ENCODE results near the gene ZNF75A. TPM values are rescaled to one million over a fixed set of nuclear protein-coding genes. Genes with fewer than 3 reads are reported as not detected.
A peak's percentile ranks its signal among the peaks of the same experiment; 100 is the strongest.

The ZNF75A gene
- total RNA-seq: 10 to 100 TPM; 37.9 to 42.0 TPM
- 22.7 TPM for polyA plus RNA-seq

- Histone ChIP-seq H3K9me3 (ENCODE audit: low read length) (peaks cover 20% of the 10 kb centered on the region), H3K4me1 (ENCODE audit: insufficient read depth, low read length) (peaks cover 18% of the 10 kb centered on the region), H3K4me3 (ENCODE audit: low read length) (peak within 1 kb of the TSS; percentile 72), H3K36me3 (ENCODE audit: insufficient read depth, low read length) (peaks cover 14% of the 10 kb centered on the region), H3K27ac (ENCODE audit: low read depth, low read length) (peak within 1 kb of the TSS; percentile 82), H3K27me3 (ENCODE audit: insufficient read depth, low read length, poor library complexity, severe bottlenecking) (no peaks in the 10 kb centered on the region)
- peaks cover 21 to 58% (median 50%) of the 10 kb centered on the region in 3 donors for H3K36me3 Mint-ChIP-seq
- peak; percentile 68 to 90 (median 83) for DNase-seq
- H3K4me1 Mint-ChIP-seq: peaks cover 16 to 38% (median 24%) of the 10 kb centered on the region in 3 donors
- CTCF ChIA-PET: interaction anchor here (0.9 to 1.8 kb wide), 5 partner anchors 12 to 95 kb away, joined by 3 to 6 read pairs (median 3); partner anchors contain the start of genes ZNF174, ZNF263 and ZSCAN32
- POLR2A ChIA-PET: interaction anchor here (0.6 to 3.0 kb wide), 10 partner anchors 11 to 455 kb away, joined by 3 to 21 read pairs (median 4); partner anchors contain the start of genes CLUAP1, ZNF174, ZNF263 and ZSCAN32
- peaks cover 17 to 53% (median 47%) of the 10 kb centered on the region in 5 donors for H3K9me3 Mint-ChIP-seq
- no peaks in the 10 kb centered on the region for H3K27me3 Mint-ChIP-seq
- H3K27ac Mint-ChIP-seq: peak within 1 kb of the TSS; percentile 63 to 90 (median 86)
- peak within 1 kb of the TSS; percentile 79 to 93 (median 85) for H3K4me3 Mint-ChIP-seq
Observed at GRCh38 chr16:3305109-3306068, at the start of gene ZNF75A, which contains the start of gene TIGD7. Gene ZNF75A (plus strand): TSS chr16:3305497. CDS start chr16:3308429, 2,932 bp downstream. Gene TIGD7 (minus strand): TSS chr16:3305430. CDS start chr16:3300614, 4,816 bp downstream.

- Histone ChIP-seq H3K36me3 (ENCODE audit: insufficient read depth, low read length) (no peaks in the 10 kb centered on the region), H3K27ac (ENCODE audit: low read depth, low read length) (no peak within 1 kb of the TSS), H3K27me3 (ENCODE audit: insufficient read depth, low read length, poor library complexity, severe bottlenecking) (no peaks in the 10 kb centered on the region), H3K4me1 (ENCODE audit: insufficient read depth, low read length) (no peaks in the 10 kb centered on the region), H3K9me3 (ENCODE audit: low read length) (no peaks in the 10 kb centered on the region), H3K4me3 (ENCODE audit: low read length) (no peak within 1 kb of the TSS)
- H3K9me3 Mint-ChIP-seq: no peaks in the 10 kb centered on the region
- H3K27me3 Mint-ChIP-seq: peaks cover 2 to 11% of the 10 kb centered on the region in 2 donors
- peak within 1 kb of the TSS in 1 of 7 donors; percentile 15 for H3K4me3 Mint-ChIP-seq
- no peaks in the 10 kb centered on the region for H3K36me3 Mint-ChIP-seq
- ChIA-PET POLR2A (no interaction called here), CTCF (no interaction called here)
- DNase-seq: no peak
- H3K4me1 Mint-ChIP-seq: no peaks in the 10 kb centered on the region
- H3K27ac Mint-ChIP-seq: peak within 1 kb of the TSS in 1 of 8 donors; percentile 38
Observed at GRCh38 chr16:3256146-3256865, 49.0 kb upstream of the ZNF75A start, which contains the start of gene MEFV. Gene MEFV (minus strand): TSS chr16:3256633. CDS start chr16:3256587, 46 bp downstream.

GRCh38 chr16:3256866-3257465, 48.3 kb upstream of the ZNF75A start:
- no peak overlapping the region for H3K4me3 Mint-ChIP-seq
- H3K4me3 ChIP-seq (ENCODE audit: low read length): no peak overlapping the region
- H3K27me3 ChIP-seq (ENCODE audit: insufficient read depth, low read length, poor library complexity, severe bottlenecking): no peaks in the 10 kb centered on the region
- ChIA-PET CTCF (no interaction called here), POLR2A (no interaction called here)
- H3K27ac ChIP-seq (ENCODE audit: low read depth, low read length): no peak overlapping the region
- no peaks in the 10 kb centered on the region for H3K36me3 Mint-ChIP-seq
- H3K27me3 Mint-ChIP-seq: peaks cover 2 to 11% of the 10 kb centered on the region in 2 donors
- DNase-seq: no peak
- H3K36me3 ChIP-seq (ENCODE audit: insufficient read depth, low read length): no peaks in the 10 kb centered on the region
- no peaks in the 10 kb centered on the region for H3K4me1 ChIP-seq (ENCODE audit: insufficient read depth, low read length)
- H3K4me1 Mint-ChIP-seq: peaks cover 0 to 3% (median 3%) of the 10 kb centered on the region in 3 donors
- H3K9me3 Mint-ChIP-seq: peaks cover 0 to 1% (median 0%) of the 10 kb centered on the region in 5 donors
- H3K9me3 ChIP-seq (ENCODE audit: low read length): no peaks in the 10 kb centered on the region
- no peak overlapping the region for H3K27ac Mint-ChIP-seq

- Mint-ChIP-seq H3K27ac (no peak overlapping the region), H3K9me3 (peaks cover 0 to 4% (median 0%) of the 10 kb centered on the region in 5 donors), H3K4me3 (no peak overlapping the region), H3K4me1 (peaks cover 17 to 28% (median 26%) of the 10 kb centered on the region in 3 donors), H3K27me3 (peaks cover 0 to 8% of the 10 kb centered on the region in 2 donors), H3K36me3 (peaks cover 0 to 12% (median 0%) of the 10 kb centered on the region in 3 donors)
- CTCF ChIA-PET: no interaction called here
- Histone ChIP-seq H3K27ac (ENCODE audit: low read depth, low read length) (no peak overlapping the region), H3K4me3 (ENCODE audit: low read length) (no peak overlapping the region), H3K27me3 (ENCODE audit: insufficient read depth, low read length, poor library complexity, severe bottlenecking) (no peaks in the 10 kb centered on the region), H3K4me1 (ENCODE audit: insufficient read depth, low read length) (peaks cover 15% of the 10 kb centered on the region), H3K9me3 (ENCODE audit: low read length) (no peaks in the 10 kb centered on the region), H3K36me3 (ENCODE audit: insufficient read depth, low read length) (no peaks in the 10 kb centered on the region)
- DNase-seq: no peak
- POLR2A ChIA-PET: no interaction called here
Observed at GRCh38 chr16:3259836-3260235, 45.5 kb upstream of the ZNF75A start.

- Mint-ChIP-seq H3K4me1 (peaks cover 29 to 47% (median 39%) of the 10 kb centered on the region in 3 donors), H3K27ac (peak overlapping the region; percentile 36 to 99 (median 90)), H3K27me3 (peaks cover 0 to 4% of the 10 kb centered on the region in 2 donors), H3K9me3 (peaks cover 0 to 4% (median 0%) of the 10 kb centered on the region in 5 donors), H3K36me3 (peaks cover 7 to 27% (median 7%) of the 10 kb centered on the region in 3 donors), H3K4me3 (peak overlapping the region; percentile 59 to 94 (median 88))
- Histone ChIP-seq H3K36me3 (ENCODE audit: insufficient read depth, low read length) (no peaks in the 10 kb centered on the region), H3K4me3 (ENCODE audit: low read length) (peak overlapping the region; percentile 67), H3K9me3 (ENCODE audit: low read length) (no peaks in the 10 kb centered on the region), H3K27me3 (ENCODE audit: insufficient read depth, low read length, poor library complexity, severe bottlenecking) (no peaks in the 10 kb centered on the region), H3K4me1 (ENCODE audit: insufficient read depth, low read length) (peaks cover 23% of the 10 kb centered on the region), H3K27ac (ENCODE audit: low read depth, low read length) (no peak overlapping the region)
- POLR2A ChIA-PET: interaction anchor here (0.7 to 1.4 kb wide), 3 partner anchors 10 to 47 kb away, joined by 4 to 5 read pairs (median 4); partner anchors contain the start of genes TIGD7 and ZNF75A
- CTCF ChIA-PET: interaction anchor here (0.7 to 1.5 kb wide), 2 partner anchors 29 to 80 kb away, joined by 3 read pairs; no protein-coding TSS in a partner anchor
- no peak for DNase-seq
Observed at GRCh38 chr16:3262517-3262916, 42.8 kb upstream of the ZNF75A start.

GRCh38 chr16:3264137-3265036, 40.9 kb upstream of the ZNF75A start:
- Mint-ChIP-seq H3K4me1 (peaks cover 29 to 53% (median 39%) of the 10 kb centered on the region in 3 donors), H3K9me3 (peaks cover 0 to 5% (median 0%) of the 10 kb centered on the region in 5 donors), H3K4me3 (peak overlapping the region; percentile 88 to 94 (median 91)), H3K36me3 (peaks cover 10 to 42% (median 13%) of the 10 kb centered on the region in 3 donors), H3K27ac (peak overlapping the region; percentile 92 to 99 (median 95)), H3K27me3 (no peaks in the 10 kb centered on the region)
- peak; percentile 95 to 98 (median 96) for DNase-seq
- H3K27me3 ChIP-seq (ENCODE audit: insufficient read depth, low read length, poor library complexity, severe bottlenecking): no peaks in the 10 kb centered on the region
- no peaks in the 10 kb centered on the region for H3K9me3 ChIP-seq (ENCODE audit: low read length)
- peak overlapping the region; percentile 67 for H3K4me3 ChIP-seq (ENCODE audit: low read length)
- no peaks in the 10 kb centered on the region for H3K36me3 ChIP-seq (ENCODE audit: insufficient read depth, low read length)
- H3K27ac ChIP-seq (ENCODE audit: low read depth, low read length): peak overlapping the region; percentile 91
- POLR2A ChIA-PET: interaction anchor here (0.7 to 2.5 kb wide), 11 partner anchors 14 to 179 kb away, joined by 3 to 13 read pairs (median 4); partner anchors contain the start of genes NAA60, ZNF174, ZNF200 and ZNF213
- CTCF ChIA-PET: interaction anchor here (0.8 to 1.0 kb wide), 4 partner anchors 16 to 236 kb away, joined by 3 read pairs; partner anchors contain the start of gene ZNF263
- peaks cover 23% of the 10 kb centered on the region for H3K4me1 ChIP-seq (ENCODE audit: insufficient read depth, low read length)

Data from CD8-positive, alpha-beta memory T cell (primary cell).